G401 (cell line): Measurements from ENCODE around the gene CD52. TPM values are rescaled to one million over a fixed set of nuclear protein-coding genes. Genes with fewer than 3 reads are reported as not detected.

ENCODE experiments used
- DNase-seq: peaks from one replicate; pipeline ENCODE4 v3.0.0-alpha.2; 2015; ENCODE audit warnings: low spot score
- in situ Hi-C: cut with HindIII; loops from 2 replicates; pipeline ENCODE4 v1.10.0; 2016; ENCODE audit warnings: low sequenced_read_pairs, mixed read lengths
- total RNA-seq: library from RNA; depleted of rRNA; stranded (reverse); fragments of >200 nt; shearing (Covaris generic); gene quantifications from 2 replicates; pipeline ENCODE4 v1.2.3, GENCODE V29; 2014; rRNA removed

CD52 gene
- total RNA-seq, 1 experiment from 2014 or later: 2.3 TPM

- DNase-seq: no peak
- in situ Hi-C loops: no loop called here
These were observed 47.2 kb downstream of the CD52 start for GRCh38 chr1:26364956-26365355.

- in situ Hi-C loops: no loop called here
- DNase-seq: no peak
These were observed 49.7 kb downstream of the CD52 start for GRCh38 chr1:26367441-26367840.

GRCh38 chr1:26368006-26368405 lies 50.2 kb downstream of the CD52 start:
- in situ Hi-C loops: no loop called here
- DNase-seq: no peak

- in situ Hi-C loops: no loop called here
- no peak for DNase-seq
These were observed 50.7 kb downstream of the CD52 start for GRCh38 chr1:26368486-26368885.

Other genes starting within 250 kb of the CD52 start
- gene PDIK1L, start 206.1 kb upstream of the CD52 start, total RNA-seq: 5.4 and 7.1 TPM in 2 replicates
- 3.5 and 5.1 TPM in 2 replicates for gene FAM110D, start 158.9 kb upstream of the CD52 start, total RNA-seq
- gene C1orf232, start 149.0 kb upstream of the CD52 start, total RNA-seq: not detected in 2 replicates
- gene ZNF593, start 148.1 kb upstream of the CD52 start, total RNA-seq: 46.4 and 97.1 TPM in 2 replicates
- gene ZNF593OS, start 146.1 kb upstream of the CD52 start, total RNA-seq: not detected in 2 replicates
- not detected in 2 replicates for gene CNKSR1, start 140.5 kb upstream of the CD52 start, total RNA-seq
- not detected in 2 replicates for gene CATSPER4, start 127.4 kb upstream of the CD52 start, total RNA-seq
- gene CEP85, start 83.8 kb upstream of the CD52 start, total RNA-seq: 16.7 and 19.1 TPM in 2 replicates
- gene SH3BGRL3, start 37.9 kb upstream of the CD52 start, total RNA-seq: 5.0 and 7.4 TPM in 2 replicates
- 21.0 and 27.3 TPM in 2 replicates for gene UBXN11, start 11.3 kb upstream of the CD52 start, total RNA-seq
- gene CRYBG2, start 36.2 kb downstream of the CD52 start, total RNA-seq: 5.5 and 18.6 TPM in 2 replicates
- not detected in 2 replicates for gene ZNF683, start 54.8 kb downstream of the CD52 start, total RNA-seq
- gene LIN28A, start 92.9 kb downstream of the CD52 start, total RNA-seq: 77.8 and 94.7 TPM in 2 replicates
- gene DHDDS, start 114.4 kb downstream of the CD52 start, total RNA-seq: 44.1 and 50.3 TPM in 2 replicates
- 366 and 543 TPM in 2 replicates for gene HMGN2, start 154.5 kb downstream of the CD52 start, total RNA-seq
- 254 and 296 TPM in 2 replicates for gene RPS6KA1, start 211.8 kb downstream of the CD52 start, total RNA-seq